ENCODE results near the gene ATXN7L1.

The ATXN7L1 gene

GRCh38 chr7:105580022-105580740 is 296.2 kb downstream of the ATXN7L1 start:
- DNase-seq (ENCODE audit: low read depth), result no peak

DNA sequence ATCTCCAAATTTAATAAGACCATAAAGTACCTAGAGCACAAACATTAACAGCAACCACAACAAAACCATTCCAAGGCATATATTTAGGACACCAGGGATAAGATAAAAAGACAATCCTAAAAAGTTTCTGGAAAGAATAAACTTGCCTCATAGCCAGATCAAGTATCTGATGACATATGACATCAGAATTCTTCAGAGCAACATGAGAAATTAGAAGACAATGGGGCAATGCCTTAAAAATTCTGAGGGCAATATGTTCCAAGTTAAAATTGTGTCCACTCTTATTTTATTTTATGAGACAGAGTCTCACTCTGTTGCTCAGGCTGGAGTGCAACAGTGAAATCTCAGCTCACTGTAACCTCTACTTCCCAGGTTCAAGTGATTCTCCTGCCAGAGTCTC is 297.9 kb downstream of the ATXN7L1 start:
- DNase-seq (ENCODE audit: low read depth), result no peak

GRCh38 chr7:105577251-105577650 is 299.1 kb downstream of the ATXN7L1 start:
- DNase-seq (ENCODE audit: low read depth), result no peak

DNA sequence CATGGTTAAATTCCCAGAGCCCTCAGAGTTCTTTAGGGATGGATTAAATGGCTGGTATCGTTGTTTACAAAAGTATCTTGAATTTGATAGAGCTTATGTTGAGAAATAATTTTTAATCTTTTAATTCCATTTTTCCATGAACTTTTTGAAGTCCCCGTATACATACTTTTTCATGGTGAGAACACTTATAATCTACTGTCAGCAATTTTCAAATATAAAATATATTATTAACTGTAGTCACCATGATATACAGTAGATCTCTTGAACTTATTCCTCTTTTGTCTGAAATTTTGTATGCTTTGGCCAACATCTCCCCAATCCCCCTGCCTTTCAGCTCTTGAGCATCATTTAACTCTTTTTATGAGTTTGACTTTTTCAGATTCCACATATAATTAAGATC is 304.5 kb downstream of the ATXN7L1 start:
- no peak for DNase-seq (ENCODE audit: low read depth)

DNA sequence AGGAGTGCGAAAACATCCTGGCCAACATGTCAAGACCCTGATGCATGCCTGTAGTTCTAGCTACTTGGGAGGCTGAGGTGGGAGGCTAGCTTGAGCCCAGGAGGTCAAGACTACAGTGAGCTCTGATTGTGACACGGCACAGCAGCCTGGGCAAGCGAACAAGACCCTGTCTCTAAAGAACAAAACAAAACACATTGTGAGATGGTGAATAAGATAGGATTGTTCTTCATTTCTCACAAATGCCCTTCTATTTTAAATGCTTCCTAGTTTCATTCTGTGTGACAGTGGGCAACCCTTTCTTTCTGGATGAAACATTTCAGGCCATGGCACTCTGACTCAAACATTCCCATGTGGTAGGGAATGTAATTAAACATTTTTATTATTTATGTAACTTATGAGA is 308.6 kb downstream of the ATXN7L1 start:
- DNase-seq (ENCODE audit: low read depth), result no peak

GRCh38 chr7:105567024-105567423 is 309.4 kb downstream of the ATXN7L1 start:
- no peak for DNase-seq (ENCODE audit: low read depth)

DNA sequence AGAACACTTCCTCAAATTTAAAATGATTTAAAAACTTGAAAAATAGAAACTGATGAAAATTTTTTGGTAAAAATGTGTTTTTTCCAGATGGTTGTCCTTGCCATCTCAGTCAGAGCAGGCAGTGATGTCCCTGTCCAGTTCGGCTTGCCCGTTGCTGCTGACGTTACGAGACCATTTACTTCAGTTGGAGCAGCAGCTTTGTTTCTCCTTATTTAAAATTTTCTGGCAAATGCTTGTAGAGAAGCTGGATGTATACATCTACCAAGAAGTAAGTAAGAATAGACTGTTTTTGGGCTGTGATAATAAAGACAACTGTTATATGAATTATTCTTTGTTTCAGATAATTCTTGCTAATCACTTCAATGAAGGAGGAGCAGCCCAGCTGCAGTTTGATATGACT is 311.2 kb downstream of the ATXN7L1 start:
- no peak for DNase-seq (ENCODE audit: low read depth)

DNA sequence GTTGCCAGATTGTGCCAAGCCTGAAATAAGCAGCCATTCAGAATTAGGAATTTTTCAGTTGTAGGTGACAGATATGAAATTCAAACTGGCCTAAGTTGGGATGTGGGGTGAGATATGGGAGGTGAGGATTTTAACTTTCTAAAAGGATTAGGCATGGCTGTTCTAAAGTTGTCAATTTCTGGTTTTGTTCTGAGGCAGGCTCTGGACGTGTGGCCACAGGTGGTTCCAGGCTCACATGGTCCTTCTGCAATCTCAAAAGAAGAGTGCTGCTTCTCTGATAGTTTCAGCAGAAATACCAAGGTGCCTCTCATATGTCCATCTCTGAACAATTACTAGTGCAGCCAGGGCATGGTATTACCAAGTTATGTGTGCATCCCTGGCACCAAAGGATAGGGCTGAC is 316.5 kb downstream of the ATXN7L1 start:
- DNase-seq (ENCODE audit: low read depth), result no peak

All from stimulated activated CD8-positive, alpha-beta memory T cell treated with anti-CD3 and anti-CD28 coated beads, Interleukin-7, amount 100 ng/mL, for 24 hours (primary cell).